Muscle layer of colon (tissue), 2 donors: Measurements from ENCODE around the gene BBS12.

Experiments used
- H3K27ac ChIP-seq: one replicate; pipeline ENCODE4 v1.7.0; 2013; ENCODE audit warnings: low read depth, mild to moderate bottlenecking, low read length, moderate library complexity
- H3K27me3 ChIP-seq, 2 donors: one replicate each; pipeline ENCODE4 v1.7.0; 2013; ENCODE audit warnings: low read length in 2 of 2, mild to moderate bottlenecking in 2 of 2; ENCODE audit not compliant: insufficient read depth in 2 of 2, control insufficient read depth in 1 of 2
- H3K36me3 ChIP-seq: one replicate; pipeline ENCODE4 v1.7.0; 2013; ENCODE audit warnings: mild to moderate bottlenecking, low read length; ENCODE audit not compliant: insufficient read depth
- H3K4me1 ChIP-seq: one replicate; pipeline ENCODE4 v1.7.0; 2013; ENCODE audit warnings: mild to moderate bottlenecking, low read length; ENCODE audit not compliant: insufficient read depth
- H3K4me3 ChIP-seq, 2 donors: one replicate each; pipeline ENCODE4 v1.7.0; 2013; ENCODE audit warnings: low read length in 2 of 2, low read depth in 1 of 2, mild to moderate bottlenecking in 1 of 2, moderate library complexity in 1 of 2
- H3K9ac ChIP-seq: one replicate; pipeline ENCODE4 v1.7.0; 2013; ENCODE audit warnings: low read length
- H3K9me3 ChIP-seq: one replicate; pipeline ENCODE4 v1.7.0; 2013; ENCODE audit warnings: mild to moderate bottlenecking, low read length
- donor health status: abdominal sarcoma.
- donor health status: Adenocarcinoma of cecum.

BBS12 gene

GRCh38 chr4:122702939-122703338 is 29.6 kb upstream of the BBS12 start:
- no peaks in the 10 kb centered on the region for H3K4me1 ChIP-seq
- H3K27ac ChIP-seq, result no peak overlapping the region
- no peaks in the 10 kb centered on the region for H3K36me3 ChIP-seq
- no peak overlapping the region for H3K9ac ChIP-seq
- H3K9me3 ChIP-seq, result no peaks in the 10 kb centered on the region
- no peak overlapping the region for H3K4me3 ChIP-seq
- no peaks in the 10 kb centered on the region for H3K27me3 ChIP-seq

DNA sequence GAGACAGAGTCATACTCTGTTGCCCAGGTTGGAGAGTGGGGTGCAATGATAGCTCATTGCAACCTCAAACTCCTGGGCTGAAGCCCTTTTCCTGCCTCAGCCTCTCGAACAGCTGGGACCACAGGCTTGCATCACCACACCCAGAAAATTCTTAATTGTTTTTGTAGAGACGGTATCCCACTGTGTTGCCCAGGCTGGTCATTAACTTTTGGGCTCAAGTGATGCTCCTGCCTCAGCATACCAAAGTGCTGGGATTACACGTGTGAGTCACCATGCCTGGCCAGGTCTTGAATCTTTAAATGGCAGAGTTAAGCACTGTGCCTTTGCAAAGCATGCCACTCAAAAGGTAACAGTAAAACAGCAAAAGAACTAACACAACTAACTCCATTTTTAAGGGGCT is 28.6 kb upstream of the BBS12 start:
- no peaks in the 10 kb centered on the region for H3K27me3 ChIP-seq
- no peaks in the 10 kb centered on the region for H3K4me1 ChIP-seq
- no peaks in the 10 kb centered on the region for H3K9me3 ChIP-seq
- no peaks in the 10 kb centered on the region for H3K36me3 ChIP-seq
- no peak overlapping the region for H3K9ac ChIP-seq
- H3K27ac ChIP-seq, result no peak overlapping the region
- no peak overlapping the region for H3K4me3 ChIP-seq

DNA sequence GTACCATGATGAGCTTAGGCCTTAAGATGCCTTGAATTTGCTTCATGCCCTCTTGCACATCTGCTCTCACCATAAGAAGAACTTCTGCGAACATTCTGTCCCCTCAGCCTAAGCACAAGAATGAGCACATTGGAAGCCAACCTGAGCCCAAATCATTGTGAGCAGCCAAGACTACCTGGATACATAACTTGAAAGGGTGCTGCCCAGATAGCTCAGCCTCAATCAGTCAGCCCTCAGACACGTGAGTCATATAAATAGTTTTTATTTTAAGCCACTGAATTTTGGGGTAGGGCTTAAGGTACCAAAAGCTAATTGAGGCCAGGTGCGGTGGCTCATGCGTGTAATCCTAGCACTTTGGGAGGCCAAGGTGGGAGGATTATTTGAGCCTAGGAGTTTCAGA is 27.5 kb upstream of the BBS12 start:
- Histone ChIP-seq H3K4me3 (no peak overlapping the region), H3K27ac (no peak overlapping the region), H3K27me3 (no peaks in the 10 kb centered on the region), H3K4me1 (no peaks in the 10 kb centered on the region), H3K9ac (no peak overlapping the region), H3K9me3 (no peaks in the 10 kb centered on the region), H3K36me3 (no peaks in the 10 kb centered on the region)

DNA sequence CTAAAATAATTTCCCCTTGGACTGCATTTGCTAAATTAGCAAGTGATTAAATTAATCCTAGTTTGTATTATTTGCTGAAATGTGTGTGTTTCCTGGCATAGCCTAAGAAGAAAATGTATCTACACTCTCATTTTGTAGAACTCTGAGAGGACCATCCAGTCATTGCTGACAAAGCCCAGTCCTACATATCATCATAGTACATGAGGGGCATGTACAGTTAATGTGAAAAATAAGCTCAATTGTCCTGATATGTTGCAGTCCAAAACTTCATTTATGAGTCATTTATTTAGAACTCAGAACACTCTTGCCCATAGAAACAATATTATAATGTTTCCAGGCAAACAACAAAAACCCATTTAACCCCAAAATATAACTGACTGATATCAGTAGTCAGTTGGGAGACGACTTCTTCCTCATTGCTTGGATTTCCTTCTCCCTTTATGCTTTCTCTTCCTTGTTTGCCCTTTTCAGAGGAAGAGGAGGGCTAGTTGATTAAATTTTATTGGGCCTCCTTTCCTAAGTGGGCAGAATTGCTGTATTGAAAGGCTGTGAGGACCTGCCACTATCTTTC is 26.9 kb upstream of the BBS12 start:
- Histone ChIP-seq H3K27ac (no peak overlapping the region), H3K9ac (no peak overlapping the region), H3K9me3 (no peaks in the 10 kb centered on the region), H3K4me3 (no peak overlapping the region), H3K36me3 (no peaks in the 10 kb centered on the region), H3K27me3 (no peaks in the 10 kb centered on the region), H3K4me1 (no peaks in the 10 kb centered on the region)

- H3K4me1 ChIP-seq, result no peaks in the 10 kb centered on the region
- no peak overlapping the region for H3K4me3 ChIP-seq
- H3K9ac ChIP-seq, result no peak overlapping the region
- no peaks in the 10 kb centered on the region for H3K36me3 ChIP-seq
- H3K27me3 ChIP-seq, result no peaks in the 10 kb centered on the region
- H3K27ac ChIP-seq, result no peak overlapping the region
- no peaks in the 10 kb centered on the region for H3K9me3 ChIP-seq
Measured at GRCh38 chr4:122706511-122706910, 26.0 kb upstream of the BBS12 start.

DNA sequence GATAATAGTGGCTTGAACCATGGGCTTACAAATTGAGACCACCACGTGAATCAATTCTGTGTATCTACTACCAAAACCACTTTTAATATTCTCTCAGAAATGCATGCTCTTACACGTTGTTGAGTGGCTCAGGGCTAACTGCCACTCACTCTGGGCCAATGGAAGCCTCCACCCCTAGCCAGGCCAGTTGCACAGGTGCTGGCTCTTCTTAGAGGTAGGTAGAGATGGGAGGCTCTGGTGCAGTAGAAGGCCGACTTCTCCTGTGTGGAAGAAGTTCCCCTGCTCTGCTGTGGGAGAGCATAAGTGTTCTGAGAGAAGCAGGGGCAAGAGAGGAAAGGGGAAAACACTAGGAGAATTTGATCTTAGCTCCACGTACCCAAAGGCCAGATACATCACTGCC is 25.0 kb upstream of the BBS12 start:
- Histone ChIP-seq H3K36me3 (no peaks in the 10 kb centered on the region), H3K27ac (no peak overlapping the region), H3K9ac (no peak overlapping the region), H3K4me3 (no peak overlapping the region), H3K4me1 (no peaks in the 10 kb centered on the region), H3K9me3 (no peaks in the 10 kb centered on the region), H3K27me3 (no peaks in the 10 kb centered on the region)

DNA sequence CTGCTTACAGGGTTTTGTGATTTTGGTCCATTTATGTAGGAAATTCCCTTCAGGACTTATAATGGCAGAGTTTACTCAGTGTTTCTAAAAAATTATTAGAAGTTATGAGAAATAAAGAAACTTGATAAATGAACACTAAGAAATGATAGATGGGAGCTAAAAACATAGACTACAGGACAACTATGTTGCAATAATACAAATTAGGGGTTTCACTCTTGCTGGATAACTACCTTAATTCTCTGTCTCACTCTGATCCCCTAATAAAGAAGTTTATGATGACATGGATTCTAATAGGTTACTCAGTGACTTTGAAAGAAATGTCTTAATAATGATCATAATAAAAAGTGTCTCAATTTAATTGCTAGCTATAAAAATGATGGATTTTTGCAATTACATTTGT is 23.3 kb upstream of the BBS12 start:
- Histone ChIP-seq H3K4me1 (no peaks in the 10 kb centered on the region), H3K36me3 (no peaks in the 10 kb centered on the region), H3K9me3 (no peaks in the 10 kb centered on the region), H3K4me3 (no peak overlapping the region), H3K27me3 (no peaks in the 10 kb centered on the region), H3K27ac (no peak overlapping the region), H3K9ac (no peak overlapping the region)

- no peaks in the 10 kb centered on the region for H3K36me3 ChIP-seq
- no peak overlapping the region for H3K27ac ChIP-seq
- no peaks in the 10 kb centered on the region for H3K27me3 ChIP-seq
- no peak overlapping the region for H3K4me3 ChIP-seq
- no peak overlapping the region for H3K9ac ChIP-seq
- no peaks in the 10 kb centered on the region for H3K9me3 ChIP-seq
- H3K4me1 ChIP-seq, result no peaks in the 10 kb centered on the region
Measured at GRCh38 chr4:122710434-122711308, 21.8 kb upstream of the BBS12 start.

- no peak overlapping the region for H3K9ac ChIP-seq
- H3K27me3 ChIP-seq, result no peaks in the 10 kb centered on the region
- H3K36me3 ChIP-seq, result no peaks in the 10 kb centered on the region
- no peaks in the 10 kb centered on the region for H3K4me1 ChIP-seq
- H3K9me3 ChIP-seq, result no peaks in the 10 kb centered on the region
- no peak overlapping the region for H3K27ac ChIP-seq
- no peak overlapping the region for H3K4me3 ChIP-seq
Measured at GRCh38 chr4:122711919-122712318, 20.6 kb upstream of the BBS12 start.

GRCh38 chr4:122712782-122713181 is 19.7 kb upstream of the BBS12 start:
- no peak overlapping the region for H3K27ac ChIP-seq
- no peaks in the 10 kb centered on the region for H3K36me3 ChIP-seq
- H3K4me3 ChIP-seq, result no peak overlapping the region
- H3K9me3 ChIP-seq, result no peaks in the 10 kb centered on the region
- H3K4me1 ChIP-seq, result no peaks in the 10 kb centered on the region
- H3K27me3 ChIP-seq, result no peaks in the 10 kb centered on the region
- H3K9ac ChIP-seq, result no peak overlapping the region

- H3K27me3 ChIP-seq, result no peaks in the 10 kb centered on the region
- H3K9me3 ChIP-seq, result no peaks in the 10 kb centered on the region
- H3K36me3 ChIP-seq, result no peaks in the 10 kb centered on the region
- no peak overlapping the region for H3K27ac ChIP-seq
- H3K9ac ChIP-seq, result no peak overlapping the region
- H3K4me3 ChIP-seq, result no peak overlapping the region
- H3K4me1 ChIP-seq, result no peaks in the 10 kb centered on the region
Measured at GRCh38 chr4:122715221-122715620, 17.3 kb upstream of the BBS12 start.
